GM12872 (cell line): Measurements from ENCODE around the gene ATP5F1D.

ENCODE experiments used
- TF ChIP-seq, protein P1 (sequence below): IDR thresholded peaks from 3 replicates; pipeline ENCODE4 v1.5.1; 2011; ENCODE audit warnings: low read depth, mild to moderate bottlenecking, low read length, moderate library complexity; ENCODE audit not compliant: insufficient read depth

The ATP5F1D gene

DNA sequence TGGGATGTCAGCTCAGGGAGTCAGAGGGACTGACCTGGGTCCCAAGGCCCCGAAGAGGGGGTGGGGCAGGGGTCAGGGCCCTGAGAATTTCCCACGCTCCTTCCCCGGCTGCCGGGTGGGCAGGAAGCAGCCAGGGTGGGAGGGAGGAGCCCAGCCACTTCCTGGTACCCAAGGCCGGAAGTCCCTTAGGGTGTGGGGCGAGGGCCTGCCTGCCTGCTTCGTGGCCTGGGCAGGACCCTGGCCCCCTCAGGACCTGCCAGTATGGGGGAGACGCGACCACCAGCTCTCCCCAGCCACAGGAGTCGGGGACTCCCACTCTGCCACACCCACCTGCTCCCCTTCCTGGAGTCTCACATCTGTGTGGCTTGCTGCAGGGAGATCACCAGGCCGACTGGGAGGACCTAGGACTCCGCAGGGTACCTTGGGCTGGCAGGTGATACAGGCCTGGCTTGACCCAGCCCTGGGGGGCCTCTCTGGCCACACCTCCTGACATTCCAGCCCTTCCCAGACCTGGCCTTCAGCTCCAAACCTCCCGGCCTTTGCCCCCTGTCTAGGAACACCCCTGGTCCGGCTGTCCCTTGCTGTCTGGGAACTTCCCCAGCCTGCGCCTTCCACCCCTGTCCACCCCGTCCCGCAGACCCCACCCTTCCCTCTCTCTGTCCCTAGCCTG, 17.8 kb downstream of the ATP5F1D start:
- TF ChIP-seq, protein P1, sequence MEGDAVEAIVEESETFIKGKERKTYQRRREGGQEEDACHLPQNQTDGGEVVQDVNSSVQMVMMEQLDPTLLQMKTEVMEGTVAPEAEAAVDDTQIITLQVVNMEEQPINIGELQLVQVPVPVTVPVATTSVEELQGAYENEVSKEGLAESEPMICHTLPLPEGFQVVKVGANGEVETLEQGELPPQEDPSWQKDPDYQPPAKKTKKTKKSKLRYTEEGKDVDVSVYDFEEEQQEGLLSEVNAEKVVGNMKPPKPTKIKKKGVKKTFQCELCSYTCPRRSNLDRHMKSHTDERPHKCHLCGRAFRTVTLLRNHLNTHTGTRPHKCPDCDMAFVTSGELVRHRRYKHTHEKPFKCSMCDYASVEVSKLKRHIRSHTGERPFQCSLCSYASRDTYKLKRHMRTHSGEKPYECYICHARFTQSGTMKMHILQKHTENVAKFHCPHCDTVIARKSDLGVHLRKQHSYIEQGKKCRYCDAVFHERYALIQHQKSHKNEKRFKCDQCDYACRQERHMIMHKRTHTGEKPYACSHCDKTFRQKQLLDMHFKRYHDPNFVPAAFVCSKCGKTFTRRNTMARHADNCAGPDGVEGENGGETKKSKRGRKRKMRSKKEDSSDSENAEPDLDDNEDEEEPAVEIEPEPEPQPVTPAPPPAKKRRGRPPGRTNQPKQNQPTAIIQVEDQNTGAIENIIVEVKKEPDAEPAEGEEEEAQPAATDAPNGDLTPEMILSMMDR: no peak

DNA sequence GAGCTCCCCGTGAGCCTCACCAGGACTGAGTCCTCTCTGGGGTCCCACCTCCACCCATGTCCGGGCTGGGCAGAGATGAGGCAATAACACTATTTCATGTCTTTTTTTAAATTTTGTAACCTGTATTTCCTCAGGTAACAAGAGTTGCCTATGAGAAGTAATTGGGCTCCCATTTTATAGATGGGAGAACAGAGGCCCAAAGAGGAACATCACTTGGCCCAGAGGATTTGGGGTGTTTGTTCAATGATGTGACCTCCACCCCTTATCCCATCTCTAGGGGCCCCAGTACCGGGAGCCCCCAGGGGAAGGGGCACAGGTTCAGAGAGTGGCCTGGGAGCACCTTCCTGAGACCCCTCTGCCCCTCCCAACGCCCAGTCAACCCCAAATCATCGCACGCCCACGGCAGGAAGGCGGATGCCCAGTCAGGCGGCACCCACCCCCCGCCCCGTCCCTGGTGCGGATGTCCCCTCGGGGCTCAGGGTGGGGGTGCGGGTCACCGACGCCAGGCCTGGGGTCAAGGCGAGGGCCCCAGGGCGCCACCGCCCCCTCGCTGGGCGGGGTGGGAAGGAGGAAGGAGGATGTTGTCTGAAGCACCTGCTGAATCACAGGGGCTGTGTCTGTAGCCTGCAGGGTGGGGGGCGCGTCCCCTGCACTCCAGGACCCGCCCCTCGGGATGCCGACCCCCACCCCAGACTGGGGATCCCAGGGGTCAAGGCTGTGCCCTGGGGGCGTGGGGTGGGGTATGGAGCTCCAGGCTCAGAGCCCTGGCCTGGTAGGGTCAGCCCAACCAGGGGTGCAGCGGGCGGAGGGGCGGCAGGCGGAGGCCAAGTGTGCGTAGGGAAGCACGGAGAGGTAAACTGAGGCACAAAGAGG, 18.6 kb downstream of the ATP5F1D start:
- TF ChIP-seq, protein P1: no peak

DNA sequence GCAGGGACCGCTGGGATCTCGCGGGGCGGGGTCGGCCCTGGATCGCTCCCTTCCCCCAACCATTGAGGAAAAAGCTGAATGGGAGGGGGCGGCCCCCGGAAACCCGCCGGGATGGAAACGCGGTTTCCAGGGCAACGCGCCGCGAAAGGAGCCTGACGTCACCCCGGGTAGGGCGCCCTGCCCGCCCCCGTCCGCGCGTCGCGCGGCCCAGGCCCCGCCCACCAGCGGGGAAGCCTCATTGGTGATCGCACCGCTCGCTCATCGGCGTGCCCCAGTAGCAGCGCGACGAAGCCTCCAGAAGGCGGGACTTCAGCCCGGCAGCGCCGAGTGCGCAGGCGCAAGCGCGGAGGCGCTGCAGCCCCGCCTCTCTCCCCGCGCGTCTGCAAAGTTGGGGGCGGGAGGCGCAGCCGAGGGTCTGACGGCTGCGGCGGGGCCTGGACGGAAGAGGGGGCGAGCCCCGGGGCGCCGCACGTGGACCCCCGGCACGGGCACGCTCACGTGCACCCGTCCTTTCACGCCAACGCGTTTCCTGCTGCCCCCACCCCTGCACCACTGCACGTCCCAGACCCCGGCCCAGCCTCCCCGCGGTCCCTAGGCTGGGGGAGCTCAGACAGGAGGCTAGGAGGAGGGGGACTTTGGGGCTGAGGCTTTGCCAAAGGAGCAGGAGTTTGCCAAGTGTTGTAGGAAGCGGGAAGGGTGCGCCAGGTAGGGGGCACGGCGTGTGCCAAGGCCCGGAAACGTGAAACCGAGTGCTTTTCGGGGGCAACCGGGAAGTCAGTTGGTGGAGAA, 19.4 kb downstream of the ATP5F1D start:
- TF ChIP-seq, protein P1: no peak

DNA sequence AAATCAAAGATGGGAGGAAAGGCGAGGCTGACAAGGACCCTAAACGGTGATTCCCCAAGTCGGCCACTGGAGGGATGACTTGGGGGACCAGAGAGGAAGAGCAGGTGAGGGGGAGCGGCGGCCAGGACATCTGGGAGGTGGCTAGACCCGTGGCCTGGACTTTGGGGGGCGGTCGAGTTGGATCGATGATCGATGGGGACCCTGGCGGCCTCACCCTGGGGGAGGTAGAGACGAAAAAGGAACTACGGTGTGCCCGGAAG, 19.9 kb downstream of the ATP5F1D start:
- TF ChIP-seq, protein P1: peak; percentile 39; the same call in 2 of the 3 replicates

DNA sequence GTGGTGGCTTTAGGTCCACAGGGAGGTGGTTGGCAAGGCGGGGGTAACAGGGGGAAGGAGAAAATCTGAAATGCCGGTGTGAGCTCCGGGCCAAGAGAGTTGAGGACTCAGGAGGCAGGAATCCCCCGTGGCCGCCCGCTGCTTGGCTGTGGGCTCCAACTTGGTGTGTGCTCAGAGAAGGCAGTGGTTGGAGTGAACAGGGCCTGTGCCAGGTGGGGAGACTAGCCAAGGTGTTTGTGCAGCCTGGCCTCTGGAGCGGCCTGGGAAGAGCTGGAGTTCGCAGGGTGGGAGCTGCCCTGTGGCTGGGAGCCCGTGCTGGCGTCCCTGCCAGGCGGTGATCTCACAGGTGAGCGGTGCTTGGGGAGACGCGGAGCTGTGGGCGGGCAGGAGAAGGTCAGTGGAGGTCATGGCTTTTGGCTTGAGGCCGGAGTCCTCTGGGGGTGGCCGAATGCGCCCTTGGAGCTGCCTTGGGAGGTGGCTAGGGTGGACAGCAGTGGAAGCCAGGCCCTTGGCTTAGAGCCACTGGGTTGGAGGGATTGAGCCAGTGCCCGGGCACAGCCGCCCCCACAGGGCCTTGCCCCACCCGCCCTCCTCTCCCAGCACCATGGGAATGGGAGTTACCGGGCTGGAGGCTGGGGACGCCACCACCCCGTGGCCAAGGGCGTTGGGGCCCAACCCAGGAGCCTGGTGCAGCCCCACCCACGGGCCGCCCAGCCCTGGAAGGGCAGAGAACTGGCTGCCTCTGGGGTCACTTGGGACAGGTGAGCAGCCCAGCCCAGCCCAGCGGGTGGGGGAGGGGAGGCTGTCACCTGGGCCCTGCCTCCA, 20.5 kb downstream of the ATP5F1D start:
- TF ChIP-seq, protein P1: no peak

DNA sequence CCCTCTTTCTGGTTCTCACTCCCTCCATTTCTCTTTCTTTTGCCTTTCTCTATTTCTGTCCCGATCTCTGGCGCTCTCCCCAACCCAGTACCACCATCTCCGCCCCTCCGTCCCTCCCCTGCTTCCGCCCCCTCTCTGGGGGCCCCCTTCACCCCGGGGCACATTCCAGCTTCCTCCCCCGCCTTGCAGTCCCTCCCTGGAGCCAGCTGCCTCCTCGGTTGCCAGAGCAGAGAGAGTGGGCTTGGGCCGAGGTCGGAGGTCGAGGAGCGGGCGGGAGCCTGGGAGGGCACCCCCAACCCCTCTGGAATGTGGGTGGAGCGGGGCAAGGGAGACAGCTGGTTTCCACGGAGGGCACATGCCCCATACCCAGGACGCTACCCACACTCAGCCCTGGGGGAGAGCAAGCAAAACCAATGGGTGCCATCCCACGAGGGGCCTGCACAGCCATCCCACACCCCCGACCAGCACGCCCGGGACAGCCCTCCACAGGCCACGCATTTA, 21.1 kb downstream of the ATP5F1D start:
- TF ChIP-seq, protein P1: no peak
